HEK293 (cell line): ENCODE results near the gene GNB1L.
A peak's percentile ranks its signal among the peaks of the same experiment; 100 is the strongest.

Experiments used
- CTCF ChIA-PET: fragments of 350-600 bp; formaldehyde crosslinking; extraction: SDS; loops from one replicate; lab custom pipeline; 2021; ENCODE audit warnings: antibody characterized with exemption; lab: Yijun Ruan, JAX
- POLR2A ChIA-PET: fragments of 300-600 bp; formaldehyde crosslinking; extraction: SDS; loops from one replicate; lab custom pipeline; 2020; ENCODE audit warnings: antibody characterized with exemption, inconsistent platforms; lab: Yijun Ruan, JAX
- H3K27ac ChIP-seq: fragments of 200-500 bp; sonication (Bioruptor generic); 2 replicates; pipeline ENCODE4 v1.5.1; 2014; ENCODE audit warnings: low read depth, low read length, control low read depth, inconsistent platforms; ENCODE audit errors: extremely low read depth
- H3K36me3 ChIP-seq, 2 experiments: fragments of 200-500 bp in 1 of 2; sonication (Bioruptor generic) in 1 of 2; 1 replicate in 1 of 2; 2 replicates in 1 of 2; pipeline ENCODE4 v1.5.1; 2014 to 2017; ENCODE audit warnings: inconsistent platforms in 2 of 2, low read length in 2 of 2; ENCODE audit not compliant: control insufficient read depth in 2 of 2, insufficient read depth in 1 of 2
- H3K4me1 ChIP-seq: fragments of 200-500 bp; sonication (Bioruptor generic); 2 replicates; pipeline ENCODE4 v1.5.1; 2014; ENCODE audit warnings: mild to moderate bottlenecking, low read length, inconsistent platforms; ENCODE audit not compliant: control insufficient read depth, insufficient read depth
- H3K4me3 ChIP-seq: 2 replicates; pipeline ENCODE4 v1.5.1; 2011; ENCODE audit warnings: low read depth, mild to moderate bottlenecking, control low read depth, low read length, moderate library complexity
- H3K9me3 ChIP-seq: fragments of 200-500 bp; sonication (Bioruptor generic); 2 replicates; pipeline ENCODE4 v1.5.1; 2014; ENCODE audit warnings: low read depth, low read length, inconsistent platforms; ENCODE audit not compliant: control insufficient read depth, insufficient read depth
- EGR2 ChIP-seq: fragments of 450-650 bp; formaldehyde crosslinking; IDR thresholded peaks from 2 replicates; pipeline ENCODE4 v1.5.1; 2016; ENCODE audit warnings: low read depth, missing biosample characterization, missing genetic modification characterization
- HOXC10 ChIP-seq: sonication (generic); formaldehyde crosslinking; IDR thresholded peaks from 2 replicates; pipeline ENCODE4 v1.8.1; 2023; ENCODE audit warnings: mild to moderate bottlenecking, missing genetic modification reagents
- IKZF3 ChIP-seq: fragments of 450-650 bp; IDR thresholded peaks from 2 replicates; pipeline ENCODE4 v1.5.0; 2018; ENCODE audit warnings: missing biosample characterization, mild to moderate bottlenecking, missing genetic modification characterization, moderate library complexity
- YY2 ChIP-seq: fragments of 450-650 bp; formaldehyde crosslinking; IDR thresholded peaks from 2 replicates; pipeline ENCODE4 v1.5.1; 2016; ENCODE audit warnings: missing biosample characterization, missing genetic modification characterization
- ZBTB17 ChIP-seq: fragments of 450-650 bp; formaldehyde crosslinking; IDR thresholded peaks from 2 replicates; pipeline ENCODE4 v1.5.1; 2016; ENCODE audit warnings: missing biosample characterization, missing genetic modification characterization
- ZFHX2 ChIP-seq: fragments of 450-650 bp; formaldehyde crosslinking; conservative IDR thresholded peaks from 2 replicates; pipeline ENCODE4 v1.5.1; 2016; ENCODE audit warnings: missing biosample characterization, missing genetic modification characterization
- ZFP41 ChIP-seq: fragments of 450-650 bp; formaldehyde crosslinking; IDR thresholded peaks from 2 replicates; pipeline ENCODE4 v1.5.1; 2016; ENCODE audit warnings: missing biosample characterization, missing genetic modification characterization, borderline replicate concordance
- ZIC2 ChIP-seq: fragments of 450-650 bp; formaldehyde crosslinking; IDR thresholded peaks from 2 replicates; pipeline ENCODE4 v1.5.1; 2016; ENCODE audit warnings: missing biosample characterization, missing genetic modification characterization
- ZNF341 ChIP-seq: fragments of 450-650 bp; formaldehyde crosslinking; IDR thresholded peaks from 2 replicates; pipeline ENCODE4; 2016; ENCODE audit warnings: low read depth, missing biosample characterization, missing genetic modification characterization
- ZNF426 ChIP-seq: fragments of 450-650 bp; formaldehyde crosslinking; IDR thresholded peaks from 2 replicates; pipeline ENCODE4 v1.5.1; 2017; ENCODE audit warnings: missing biosample characterization, missing genetic modification characterization, mild to moderate bottlenecking, inconsistent platforms, moderate library complexity
- ZNF623 ChIP-seq: fragments of 450-650 bp; formaldehyde crosslinking; IDR thresholded peaks from 2 replicates; pipeline ENCODE4 v1.5.1; 2016; ENCODE audit warnings: missing biosample characterization, missing genetic modification characterization
- ZNF660 ChIP-seq: fragments of 450-650 bp; IDR thresholded peaks from 2 replicates; pipeline ENCODE4 v1.5.1; 2018; ENCODE audit warnings: missing biosample characterization, mild to moderate bottlenecking, missing genetic modification characterization
- ZNF664 ChIP-seq: fragments of 450-650 bp; formaldehyde crosslinking; IDR thresholded peaks from 2 replicates; pipeline ENCODE4 v1.5.1; 2016; ENCODE audit warnings: missing biosample characterization, missing genetic modification characterization
- ZNF707 ChIP-seq: fragments of 450-650 bp; formaldehyde crosslinking; IDR thresholded peaks from 2 replicates; pipeline ENCODE4 v1.5.1; 2016; ENCODE audit warnings: missing biosample characterization, missing genetic modification characterization
- ZNF76 ChIP-seq: fragments of 450-650 bp; formaldehyde crosslinking; IDR thresholded peaks from 2 replicates; pipeline ENCODE4; 2016; ENCODE audit warnings: low read depth, missing biosample characterization, missing genetic modification characterization, borderline replicate concordance
- ZNF768 ChIP-seq: fragments of 450-650 bp; formaldehyde crosslinking; IDR thresholded peaks from 2 replicates; pipeline ENCODE4 v1.5.1; 2018; ENCODE audit warnings: missing biosample characterization, mild to moderate bottlenecking, missing genetic modification characterization
- TF ChIP-seq, protein P1 (sequence below): fragments of 450-650 bp; formaldehyde crosslinking; IDR thresholded peaks from 2 replicates; pipeline ENCODE4 v1.5.1; 2016; ENCODE audit warnings: missing biosample characterization, missing genetic modification characterization, low read depth
- TF ChIP-seq, protein P2 (sequence below): fragments of 450-650 bp; formaldehyde crosslinking; IDR thresholded peaks from 2 replicates; pipeline ENCODE4 v1.5.1; 2016; ENCODE audit warnings: missing biosample characterization, missing genetic modification characterization

GNB1L gene

DNA sequence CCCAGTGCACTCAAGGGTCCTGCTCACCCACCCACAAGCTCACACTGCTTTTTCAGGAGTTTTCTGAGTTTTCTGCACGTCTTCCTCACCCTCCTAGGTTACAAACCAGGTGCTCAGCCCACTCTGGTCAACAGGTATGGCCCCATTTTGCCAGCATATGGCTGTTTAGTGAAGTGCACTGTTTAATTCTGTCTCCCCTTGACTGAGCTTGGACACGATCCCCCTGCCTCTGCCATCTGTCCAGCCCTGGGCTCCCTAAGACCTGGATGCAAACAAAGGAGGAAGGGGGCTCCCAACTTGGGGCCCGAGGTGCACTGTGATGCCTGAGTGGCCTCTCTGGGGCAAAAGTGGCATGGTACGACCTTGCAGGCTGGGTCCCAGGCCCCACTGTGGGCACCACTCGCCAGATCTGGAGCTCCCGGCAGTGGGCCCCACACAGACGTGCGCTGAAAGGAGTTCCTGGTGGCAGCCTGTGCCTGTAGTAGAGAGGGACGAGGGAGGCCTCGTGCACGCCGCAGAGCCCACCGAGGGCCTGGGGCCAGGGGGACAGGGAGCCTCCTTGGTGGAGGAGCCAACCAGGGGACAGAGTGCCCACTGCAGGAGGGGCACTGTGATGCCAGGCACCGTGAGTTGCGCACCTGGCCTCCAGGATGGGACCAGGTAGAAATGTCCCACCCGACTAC is 49.6 kb upstream of the GNB1L start:
- ChIA-PET POLR2A (interaction anchor here (1.2 kb wide), 1 partner anchor 9 kb away, joined by 3 read pairs; no protein-coding TSS in a partner anchor), CTCF (interaction anchor here (0.6 to 4.8 kb wide), 6 partner anchors 12 to 583 kb away, joined by 3 to 45 read pairs (median 3); no protein-coding TSS in a partner anchor)
- Histone ChIP-seq H3K4me3 (no peak overlapping the region), H3K9me3 (no peaks in the 10 kb centered on the region), H3K36me3 (peaks cover 0 to 6% of the 10 kb centered on the region in 2 experiments; a peak in 1 of 3 replicates), H3K27ac (no peak overlapping the region), H3K4me1 (no peaks in the 10 kb centered on the region)
- TF ChIP-seq ZFP41 (tag by site-specific recombination) (no peak), HOXC10 (CRISPR knock-in tag) (no peak), YY2 (no peak), ZNF707 (tag by site-specific recombination) (no peak), ZNF768 (tag by site-specific recombination) (no peak), IKZF3 (tag by site-specific recombination) (no peak), ZNF664 (tag by site-specific recombination) (no peak), ZNF623 (tag by site-specific recombination) (no peak)

DNA sequence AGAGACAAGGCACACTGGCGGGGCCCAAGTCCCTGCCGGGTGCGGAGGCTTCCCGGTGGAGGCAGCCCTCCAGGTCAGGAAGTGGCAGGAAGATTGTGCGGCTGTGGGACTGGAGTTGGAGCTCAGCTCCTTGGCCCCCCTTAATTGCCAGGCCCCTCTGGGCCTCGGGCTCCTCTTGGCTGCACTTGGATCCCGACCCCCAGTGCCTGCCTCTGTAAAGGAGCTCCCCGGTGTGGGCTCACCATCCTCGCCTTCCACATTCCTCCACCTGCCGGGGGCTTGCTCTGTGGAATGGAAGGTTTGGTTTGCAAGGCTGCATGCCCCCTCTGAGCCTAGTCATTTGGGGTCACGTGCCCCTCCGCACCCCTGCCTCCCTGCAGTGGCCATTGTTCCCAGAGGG is 48.8 kb upstream of the GNB1L start:
- ChIA-PET CTCF (interaction anchor here (0.6 to 4.8 kb wide), 7 partner anchors 8 to 172 kb away, joined by 3 to 45 read pairs (median 4); no protein-coding TSS in a partner anchor), POLR2A (interaction anchor here (1.2 kb wide), 1 partner anchor 9 kb away, joined by 3 read pairs; no protein-coding TSS in a partner anchor)
- TF ChIP-seq, protein P1, sequence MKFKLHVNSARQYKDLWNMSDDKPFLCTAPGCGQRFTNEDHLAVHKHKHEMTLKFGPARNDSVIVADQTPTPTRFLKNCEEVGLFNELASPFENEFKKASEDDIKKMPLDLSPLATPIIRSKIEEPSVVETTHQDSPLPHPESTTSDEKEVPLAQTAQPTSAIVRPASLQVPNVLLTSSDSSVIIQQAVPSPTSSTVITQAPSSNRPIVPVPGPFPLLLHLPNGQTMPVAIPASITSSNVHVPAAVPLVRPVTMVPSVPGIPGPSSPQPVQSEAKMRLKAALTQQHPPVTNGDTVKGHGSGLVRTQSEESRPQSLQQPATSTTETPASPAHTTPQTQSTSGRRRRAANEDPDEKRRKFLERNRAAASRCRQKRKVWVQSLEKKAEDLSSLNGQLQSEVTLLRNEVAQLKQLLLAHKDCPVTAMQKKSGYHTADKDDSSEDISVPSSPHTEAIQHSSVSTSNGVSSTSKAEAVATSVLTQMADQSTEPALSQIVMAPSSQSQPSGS (tag by site-specific recombination), result no peak
- TF ChIP-seq ZNF660 (tag by site-specific recombination) (no peak), ZBTB17 (tag by site-specific recombination) (no peak), ZNF76 (tag by site-specific recombination) (no peak), ZNF426 (tag by site-specific recombination) (no peak)

DNA sequence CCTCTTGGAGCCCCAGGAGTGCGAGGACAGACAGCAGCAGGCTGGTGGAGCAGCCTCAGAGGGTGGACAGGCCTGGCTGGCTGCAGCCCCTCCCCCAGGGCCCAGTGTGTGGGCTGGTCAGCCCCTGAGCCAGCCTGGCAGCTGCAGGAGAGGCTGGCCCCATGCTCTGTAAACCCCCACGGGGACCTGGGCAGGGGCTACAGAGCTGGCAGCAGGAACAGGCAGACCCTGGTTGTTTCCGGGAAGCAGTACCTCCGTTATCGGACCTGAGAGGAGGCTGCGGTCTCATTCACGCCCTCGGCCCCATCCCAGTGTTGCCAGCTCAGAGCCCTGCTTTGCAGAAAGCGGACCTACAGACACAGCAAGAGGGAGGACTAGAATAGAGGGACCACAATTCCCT is 48.4 kb upstream of the GNB1L start:
- Histone ChIP-seq H3K4me3 (no peak overlapping the region), H3K36me3 (peaks cover 0 to 4% of the 10 kb centered on the region in 2 experiments; a peak in 1 of 3 replicates), H3K9me3 (no peaks in the 10 kb centered on the region), H3K4me1 (no peaks in the 10 kb centered on the region), H3K27ac (no peak overlapping the region)
- POLR2A ChIA-PET, result interaction anchor here (1.3 kb wide), 1 partner anchor 22 kb away, joined by 3 read pairs; no protein-coding TSS in a partner anchor
- TF ChIP-seq ZNF341 (0 out of 2 replicates have a peak, but pooled peaks have one; percentile 16), EGR2 (tag by site-specific recombination) (peak; percentile 30; the same call in 1 of the 2 replicates), ZIC2 (tag by site-specific recombination) (peak; percentile 67), ZFHX2 (tag by site-specific recombination) (peak; percentile 46)
- TF ChIP-seq, protein P2, sequence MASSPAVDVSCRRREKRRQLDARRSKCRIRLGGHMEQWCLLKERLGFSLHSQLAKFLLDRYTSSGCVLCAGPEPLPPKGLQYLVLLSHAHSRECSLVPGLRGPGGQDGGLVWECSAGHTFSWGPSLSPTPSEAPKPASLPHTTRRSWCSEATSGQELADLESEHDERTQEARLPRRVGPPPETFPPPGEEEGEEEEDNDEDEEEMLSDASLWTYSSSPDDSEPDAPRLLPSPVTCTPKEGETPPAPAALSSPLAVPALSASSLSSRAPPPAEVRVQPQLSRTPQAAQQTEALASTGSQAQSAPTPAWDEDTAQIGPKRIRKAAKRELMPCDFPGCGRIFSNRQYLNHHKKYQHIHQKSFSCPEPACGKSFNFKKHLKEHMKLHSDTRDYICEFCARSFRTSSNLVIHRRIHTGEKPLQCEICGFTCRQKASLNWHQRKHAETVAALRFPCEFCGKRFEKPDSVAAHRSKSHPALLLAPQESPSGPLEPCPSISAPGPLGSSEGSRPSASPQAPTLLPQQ (tag by site-specific recombination), result no peak
- CTCF ChIA-PET, result interaction anchor here (0.6 to 4.8 kb wide), 6 partner anchors 8 to 172 kb away, joined by 3 to 45 read pairs (median 5); no protein-coding TSS in a partner anchor

More for the DNA sequence above, 48.8 kb upstream of the GNB1L start:
- Histone ChIP-seq H3K36me3 (peaks cover 0 to 6% of the 10 kb centered on the region in 2 experiments; a peak in 1 of 3 replicates), H3K4me1 (no peaks in the 10 kb centered on the region), H3K4me3 (no peak overlapping the region), H3K27ac (no peak overlapping the region), H3K9me3 (no peaks in the 10 kb centered on the region)
